ENCODE results near the gene FAM184A.

DNA sequence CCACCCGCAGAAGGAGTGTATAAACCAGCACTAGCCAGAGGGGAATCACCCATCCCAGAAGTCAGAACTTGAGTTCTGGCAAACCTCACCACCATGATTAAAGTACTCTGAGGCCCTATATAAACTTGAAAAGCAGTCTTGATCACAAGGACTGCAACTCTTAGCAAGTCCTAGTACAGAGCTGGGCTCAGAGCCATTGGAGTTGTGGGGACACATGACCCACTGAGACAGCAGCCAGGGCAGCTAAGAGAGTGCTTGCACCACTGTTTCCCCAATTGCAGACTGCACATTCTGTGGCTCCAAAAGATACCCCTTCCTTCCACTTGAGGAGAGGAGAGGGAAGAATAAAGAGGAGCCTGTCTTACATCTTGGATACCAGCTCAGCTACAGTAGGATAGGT is 138.8 kb downstream of the FAM184A start:
- TF ChIP-seq, protein P1, sequence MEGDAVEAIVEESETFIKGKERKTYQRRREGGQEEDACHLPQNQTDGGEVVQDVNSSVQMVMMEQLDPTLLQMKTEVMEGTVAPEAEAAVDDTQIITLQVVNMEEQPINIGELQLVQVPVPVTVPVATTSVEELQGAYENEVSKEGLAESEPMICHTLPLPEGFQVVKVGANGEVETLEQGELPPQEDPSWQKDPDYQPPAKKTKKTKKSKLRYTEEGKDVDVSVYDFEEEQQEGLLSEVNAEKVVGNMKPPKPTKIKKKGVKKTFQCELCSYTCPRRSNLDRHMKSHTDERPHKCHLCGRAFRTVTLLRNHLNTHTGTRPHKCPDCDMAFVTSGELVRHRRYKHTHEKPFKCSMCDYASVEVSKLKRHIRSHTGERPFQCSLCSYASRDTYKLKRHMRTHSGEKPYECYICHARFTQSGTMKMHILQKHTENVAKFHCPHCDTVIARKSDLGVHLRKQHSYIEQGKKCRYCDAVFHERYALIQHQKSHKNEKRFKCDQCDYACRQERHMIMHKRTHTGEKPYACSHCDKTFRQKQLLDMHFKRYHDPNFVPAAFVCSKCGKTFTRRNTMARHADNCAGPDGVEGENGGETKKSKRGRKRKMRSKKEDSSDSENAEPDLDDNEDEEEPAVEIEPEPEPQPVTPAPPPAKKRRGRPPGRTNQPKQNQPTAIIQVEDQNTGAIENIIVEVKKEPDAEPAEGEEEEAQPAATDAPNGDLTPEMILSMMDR (IDR thresholded peaks at IDR 0.05; ENCODE audit: borderline replicate concordance, extremely low read depth, low read length, poor library complexity, severe bottlenecking) = no peak
- TF ChIP-seq EZH2 (IDR thresholded peaks at IDR 0.05; ENCODE audit: borderline replicate concordance, low read depth, low read length, severe bottlenecking) = no peak
